SK-N-SH (cell line): ENCODE data around the gene TSPAN31.

Experiments used
- EP300 ChIP-seq, 2 experiments: IDR thresholded peaks; 2 replicates each; pipeline versions ENCODE4 v1.4.0 to v1.6.1; 2012; ENCODE audit warnings: borderline replicate concordance in 1 of 2, low read depth in 1 of 2, low read length in 1 of 2
- EZH2phosphoT487 ChIP-seq: fragments of 200-600 bp; sonication (generic); IDR thresholded peaks from 2 replicates; pipeline ENCODE4 v1.6.1; 2017; ENCODE audit warnings: low read depth, mixed run types, mild to moderate bottlenecking, antibody characterized with exemption, moderate library complexity, borderline replicate concordance
- FOXM1 ChIP-seq: IDR thresholded peaks from 2 replicates; pipeline ENCODE4 v1.4.0; 2012; ENCODE audit warnings: low read depth, mild to moderate bottlenecking
- GABPA ChIP-seq: IDR thresholded peaks from 2 replicates; pipeline ENCODE4 v1.4.0; 2012; ENCODE audit warnings: low read depth, mild to moderate bottlenecking
- GATA2 ChIP-seq: sonication (generic); formaldehyde crosslinking; IDR thresholded peaks from 2 replicates; pipeline ENCODE4 v1.5.0; 2020; ENCODE audit warnings: mild to moderate bottlenecking, missing genetic modification reagents
- MAX ChIP-seq: IDR thresholded peaks from 2 replicates; pipeline ENCODE4 v1.4.0; 2012; ENCODE audit warnings: low read depth
- RAD21 ChIP-seq: IDR thresholded peaks from 2 replicates; pipeline ENCODE4 v1.6.1; 2012; ENCODE audit warnings: mild to moderate bottlenecking, low read length
- REST ChIP-seq: IDR thresholded peaks from 2 replicates; pipeline ENCODE4 v1.6.1; 2012; ENCODE audit warnings: mild to moderate bottlenecking, low read depth, low read length, moderate library complexity
- TEAD4 ChIP-seq: IDR thresholded peaks from 2 replicates; pipeline ENCODE4 v1.4.0; 2012; ENCODE audit warnings: mild to moderate bottlenecking, borderline replicate concordance; ENCODE audit not compliant: insufficient read depth
- YY1 ChIP-seq: IDR thresholded peaks from 2 replicates; pipeline ENCODE4 v1.4.0; 2012; ENCODE audit warnings: low read depth, mild to moderate bottlenecking
- TF ChIP-seq, protein P1 (sequence below): IDR thresholded peaks from 2 replicates; pipeline ENCODE4; 2012
- TF ChIP-seq, protein P2 (sequence below): IDR thresholded peaks from 2 replicates; pipeline ENCODE4 v1.4.0; 2012; ENCODE audit warnings: low read depth, borderline replicate concordance
- TF ChIP-seq, protein P3 (sequence below): fragments of 200-600 bp; sonication (generic); IDR thresholded peaks from 2 replicates; pipeline ENCODE4 v1.6.1; 2017; ENCODE audit warnings: antibody characterized with exemption, mild to moderate bottlenecking, moderate library complexity

- TF ChIP-seq, protein P1, sequence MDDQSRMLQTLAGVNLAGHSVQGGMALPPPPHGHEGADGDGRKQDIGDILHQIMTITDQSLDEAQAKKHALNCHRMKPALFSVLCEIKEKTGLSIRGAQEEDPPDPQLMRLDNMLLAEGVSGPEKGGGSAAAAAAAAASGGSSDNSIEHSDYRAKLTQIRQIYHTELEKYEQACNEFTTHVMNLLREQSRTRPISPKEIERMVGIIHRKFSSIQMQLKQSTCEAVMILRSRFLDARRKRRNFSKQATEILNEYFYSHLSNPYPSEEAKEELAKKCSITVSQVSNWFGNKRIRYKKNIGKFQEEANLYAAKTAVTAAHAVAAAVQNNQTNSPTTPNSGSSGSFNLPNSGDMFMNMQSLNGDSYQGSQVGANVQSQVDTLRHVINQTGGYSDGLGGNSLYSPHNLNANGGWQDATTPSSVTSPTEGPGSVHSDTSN: no peak
- TF ChIP-seq REST: no peak
- no peak for TF ChIP-seq GABPA
- TF ChIP-seq, protein P2, sequence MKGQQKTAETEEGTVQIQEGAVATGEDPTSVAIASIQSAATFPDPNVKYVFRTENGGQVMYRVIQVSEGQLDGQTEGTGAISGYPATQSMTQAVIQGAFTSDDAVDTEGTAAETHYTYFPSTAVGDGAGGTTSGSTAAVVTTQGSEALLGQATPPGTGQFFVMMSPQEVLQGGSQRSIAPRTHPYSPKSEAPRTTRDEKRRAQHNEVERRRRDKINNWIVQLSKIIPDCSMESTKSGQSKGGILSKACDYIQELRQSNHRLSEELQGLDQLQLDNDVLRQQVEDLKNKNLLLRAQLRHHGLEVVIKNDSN: no peak
- TF ChIP-seq, protein P3, sequence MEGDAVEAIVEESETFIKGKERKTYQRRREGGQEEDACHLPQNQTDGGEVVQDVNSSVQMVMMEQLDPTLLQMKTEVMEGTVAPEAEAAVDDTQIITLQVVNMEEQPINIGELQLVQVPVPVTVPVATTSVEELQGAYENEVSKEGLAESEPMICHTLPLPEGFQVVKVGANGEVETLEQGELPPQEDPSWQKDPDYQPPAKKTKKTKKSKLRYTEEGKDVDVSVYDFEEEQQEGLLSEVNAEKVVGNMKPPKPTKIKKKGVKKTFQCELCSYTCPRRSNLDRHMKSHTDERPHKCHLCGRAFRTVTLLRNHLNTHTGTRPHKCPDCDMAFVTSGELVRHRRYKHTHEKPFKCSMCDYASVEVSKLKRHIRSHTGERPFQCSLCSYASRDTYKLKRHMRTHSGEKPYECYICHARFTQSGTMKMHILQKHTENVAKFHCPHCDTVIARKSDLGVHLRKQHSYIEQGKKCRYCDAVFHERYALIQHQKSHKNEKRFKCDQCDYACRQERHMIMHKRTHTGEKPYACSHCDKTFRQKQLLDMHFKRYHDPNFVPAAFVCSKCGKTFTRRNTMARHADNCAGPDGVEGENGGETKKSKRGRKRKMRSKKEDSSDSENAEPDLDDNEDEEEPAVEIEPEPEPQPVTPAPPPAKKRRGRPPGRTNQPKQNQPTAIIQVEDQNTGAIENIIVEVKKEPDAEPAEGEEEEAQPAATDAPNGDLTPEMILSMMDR: no peak
- no peak for TF ChIP-seq MAX
- TF ChIP-seq GATA2 (CRISPR knock-in tag): no peak
- no peak for TF ChIP-seq FOXM1
- TF ChIP-seq YY1: no peak
- no peak for TF ChIP-seq TEAD4
- no peak for TF ChIP-seq RAD21
- TF ChIP-seq EZH2phosphoT487: no peak
- no peak for TF ChIP-seq EP300 (IDR thresholded peaks at IDR 0.05; ENCODE audit: borderline replicate concordance in 1 of 2, low read depth in 1 of 2, low read length in 1 of 2)
Observed at GRCh38 chr12:57762463-57762862, 17.6 kb downstream of the TSPAN31 start.
